HCT116 (cell line): Measurements from ENCODE around the gene LY6G6D. TPM values are rescaled to one million over a fixed set of nuclear protein-coding genes. Genes with fewer than 3 reads are reported as not detected.

Source experiments
- ATAC-seq: fragments of 200-7000 bp; cut with Tn5 transposase; 2 replicates; pipeline ENCODE4 v1.9.1; 2020; ENCODE audit warnings: mild to moderate bottlenecking, moderate library complexity
- BruUV-seq: library from RNA; stranded (reverse); fragments of 400-500 nt; replicated peaks from 2 replicates; lab custom pipeline; 2021; lab: Mats Ljungman, UMichigan
- CTCF ChIA-PET: fragments of 300-600 bp; sonication (Branson Sonifier 250); formaldehyde crosslinking; loops from one replicate; lab custom pipeline; 2021; ENCODE audit warnings: antibody characterized with exemption; lab: Charles Lee
- POLR2A ChIA-PET: fragments of 300-600, 350-600 bp; sonication (Branson Sonifier 250); formaldehyde crosslinking; loops from one replicate; lab custom pipeline; 2021; ENCODE audit warnings: antibody characterized with exemption; lab: Charles Lee
- RAD21 ChIA-PET, 2 experiments: fragments of 300-600 bp; sonication (Branson Sonifier 250); formaldehyde crosslinking; loops; one replicate each; lab custom pipeline; 2023; ENCODE audit warnings: low total read pairs in 2 of 2; ENCODE audit not compliant: uncharacterized antibody in 2 of 2, unreplicated experiment in 2 of 2, low non-redundant PET in 1 of 2; lab: Charles Lee
- DNase-seq: peaks from one replicate; pipeline ENCODE4 v3.0.0-alpha.2; 2010; ENCODE audit warnings: low read depth, low spot score
- H2AFZ ChIP-seq: fragments of 200-600 bp; shearing (Covaris generic), sonication (generic); 2 replicates; pipeline ENCODE4 v1.6.1; 2017; ENCODE audit warnings: low read depth, mixed run types, mixed read lengths, antibody characterized with exemption, low read length; ENCODE audit not compliant: poor library complexity, severe bottlenecking
- H3K27ac ChIP-seq: 2 replicates; pipeline ENCODE4 v1.5.1; 2012; ENCODE audit warnings: low read depth, low read length
- H3K27me3 ChIP-seq: fragments of 200-600 bp; sonication (generic); 2 replicates; pipeline ENCODE4 v1.6.1; 2016; ENCODE audit warnings: mixed run types, low read length, mixed read lengths; ENCODE audit not compliant: insufficient read depth
- H3K36me3 ChIP-seq, 2 experiments: fragments of 200-500 bp in 1 of 2; fragments of 200-600 bp in 1 of 2; sonication (Bioruptor generic) in 1 of 2; sonication (generic) in 1 of 2; 2 replicates each; pipeline versions ENCODE4 v1.5.1 to v1.6.1; 2014 to 2016; ENCODE audit warnings: low read length in 2 of 2, inconsistent platforms in 1 of 2, mixed read lengths in 1 of 2, mixed run types in 1 of 2; ENCODE audit not compliant: insufficient read depth in 2 of 2, control insufficient read depth in 1 of 2
- H3K4me1 ChIP-seq, 2 experiments: fragments of 200-600 bp in 1 of 2; sonication (generic) in 1 of 2; 2 replicates each; pipeline versions ENCODE4 v1.5.1 to v1.6.1; 2012 to 2017; ENCODE audit warnings: low read length in 2 of 2, inconsistent platforms in 1 of 2, mild to moderate bottlenecking in 1 of 2, mixed read lengths in 1 of 2, mixed run types in 1 of 2, moderate library complexity in 1 of 2; ENCODE audit not compliant: insufficient read depth in 2 of 2, control insufficient read depth in 1 of 2
- H3K4me2 ChIP-seq: fragments of 200-600 bp; sonication (generic); 2 replicates; pipeline ENCODE4 v1.6.1; 2017; ENCODE audit warnings: mixed run types, low read length, mixed read lengths
- H3K4me3 ChIP-seq, 2 experiments: fragments of 200-600 bp in 1 of 2; sonication (generic) in 1 of 2; replicated peaks in 1 of 2; 2 replicates each; pipeline ENCODE4 v1.5.1; 2011 to 2016; ENCODE audit warnings: low read length in 2 of 2, control low read depth in 1 of 2, low read depth in 1 of 2, mild to moderate bottlenecking in 1 of 2, mixed read lengths in 1 of 2, mixed run types in 1 of 2
- H3K79me2 ChIP-seq: fragments of 200-600 bp; sonication (generic); 2 replicates; pipeline ENCODE4 v1.6.1; 2017; ENCODE audit warnings: mild to moderate bottlenecking, mixed run types, low read length, moderate library complexity, mixed read lengths; ENCODE audit not compliant: insufficient read depth
- H3K9ac ChIP-seq: fragments of 200-600 bp; sonication (generic); 2 replicates; pipeline ENCODE4 v1.6.1; 2016; ENCODE audit warnings: low read length, mixed read lengths
- H3K9me2 ChIP-seq: fragments of 200-600 bp; sonication (generic), shearing (Covaris generic); 2 replicates; pipeline ENCODE4 v1.6.1; 2017; ENCODE audit warnings: mixed run types, mild to moderate bottlenecking, moderate library complexity; ENCODE audit not compliant: insufficient read depth
- H3K9me3 ChIP-seq, 2 experiments: fragments of 200-500 bp in 1 of 2; fragments of 200-600 bp in 1 of 2; sonication (Bioruptor generic) in 1 of 2; sonication (generic) in 1 of 2; 2 replicates each; pipeline ENCODE4 v1.6.1; 2014 to 2017; ENCODE audit warnings: low read length in 2 of 2, mixed read lengths in 2 of 2, inconsistent platforms in 1 of 2, low read depth in 1 of 2, mild to moderate bottlenecking in 1 of 2, mixed run types in 1 of 2, moderate library complexity in 1 of 2; ENCODE audit not compliant: control insufficient read depth in 1 of 2, insufficient read depth in 1 of 2
- H4K20me1 ChIP-seq: fragments of 200-600 bp; sonication (generic), shearing (Covaris generic); 2 replicates; pipeline ENCODE4 v1.6.1; 2017; ENCODE audit warnings: mixed run types, mild to moderate bottlenecking, moderate library complexity; ENCODE audit not compliant: insufficient read depth
- CEBPB ChIP-seq: IDR thresholded peaks from 2 replicates; pipeline ENCODE4 v1.6.1; 2012; ENCODE audit warnings: low read depth
- CTCF ChIP-seq, 3 experiments: fragments of 200-600 bp in 1 of 3; sonication (generic) in 1 of 3; IDR thresholded peaks in 2 of 3; conservative IDR thresholded peaks in 1 of 3; 2 replicates each; pipeline ENCODE4 v1.5.1; 2012 to 2017; ENCODE audit warnings: low read depth in 2 of 3, low read length in 2 of 3, antibody characterized with exemption in 1 of 3, borderline replicate concordance in 1 of 3, control low read depth in 1 of 3, mild to moderate bottlenecking in 1 of 3, mixed read lengths in 1 of 3, mixed run types in 1 of 3, moderate library complexity in 1 of 3; ENCODE audit not compliant: insufficient read depth in 1 of 3
- EZH2 ChIP-seq: fragments of 200-600 bp; sonication (generic); IDR thresholded peaks from 2 replicates; pipeline ENCODE4 v1.6.1; 2017; ENCODE audit warnings: antibody characterized with exemption, mixed run types
- RAD21 ChIP-seq: IDR thresholded peaks from 2 replicates; pipeline ENCODE4 v1.6.1; 2012; ENCODE audit warnings: low read depth, mild to moderate bottlenecking
- REST ChIP-seq: IDR thresholded peaks from 2 replicates; pipeline ENCODE4 v1.6.1; 2012; ENCODE audit warnings: low read depth
- SIN3A ChIP-seq: IDR thresholded peaks from 2 replicates; pipeline ENCODE4 v1.6.1; 2012; ENCODE audit warnings: low read depth
- SRF ChIP-seq: IDR thresholded peaks from 2 replicates; pipeline ENCODE4 v1.6.1; 2012; ENCODE audit warnings: low read depth
- YY1 ChIP-seq: IDR thresholded peaks from 2 replicates; pipeline ENCODE4 v1.6.1; 2011; ENCODE audit warnings: low read length, low read depth, moderate library complexity, mild to moderate bottlenecking; ENCODE audit not compliant: insufficient replicate concordance; ENCODE audit errors: extremely low read depth
- ZFX ChIP-seq: fragments of 450-650 bp; IDR thresholded peaks from 2 replicates; pipeline ENCODE4 v1.6.1; 2017
- intact Hi-C: fragments of 100-400 bp; cut with micrococcal nuclease; formaldehyde crosslinking; loops from 2 replicates; pipeline ENCODE4 v1.10.0; 2022
- total RNA-seq: library from RNA; stranded (reverse); gene quantifications from one replicate; pipeline ENCODE4 v1.2.1, GENCODE V29; 2021; ENCODE audit not compliant: unreplicated experiment
- TF ChIP-seq, protein P1 (sequence below): IDR thresholded peaks from 2 replicates; pipeline ENCODE4 v1.6.1; 2012
- TF ChIP-seq, protein P2 (sequence below): IDR thresholded peaks from 2 replicates; pipeline ENCODE4 v1.6.1; 2011; ENCODE audit warnings: mild to moderate bottlenecking, low read length, moderate library complexity; ENCODE audit not compliant: insufficient replicate concordance; ENCODE audit errors: extremely low read depth

The LY6G6D gene
- total RNA-seq, 1 experiment from 2014 or later, result not detected

DNA sequence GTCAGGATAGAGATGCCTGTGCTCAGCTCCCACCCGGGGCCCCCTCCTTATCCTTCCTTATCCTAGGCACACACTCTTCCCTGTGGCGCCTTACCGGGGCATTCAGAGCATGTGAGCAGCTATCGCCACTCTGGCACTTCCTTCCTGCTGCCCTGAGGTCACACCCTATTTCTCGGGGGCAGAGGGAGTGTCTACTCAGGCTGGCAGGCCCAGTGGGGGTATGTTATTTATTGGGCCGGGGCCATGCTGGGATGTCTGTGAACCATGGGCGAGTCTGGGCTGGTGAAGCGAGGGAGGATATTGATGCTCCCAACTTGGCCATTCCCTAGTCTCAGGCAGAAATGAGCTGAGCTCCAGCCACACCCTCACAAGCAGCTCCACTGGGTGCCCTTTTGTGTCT lies 3.9 kb upstream of the LY6G6D start:
- Histone ChIP-seq H3K27me3 (no peaks in the 10 kb centered on the region), H3K27ac (no peak overlapping the region), H3K9ac (no peak overlapping the region), H3K4me2 (peak overlapping the region; percentile 31; the same call in 1 of the 2 replicates), H3K9me3 (no peaks in the 10 kb centered on the region), H2AFZ (no peak overlapping the region), H3K79me2 (no peaks in the 10 kb centered on the region), H3K4me3 (no peak overlapping the region), H3K9me2 (no peaks in the 10 kb centered on the region), H3K36me3 (no peaks in the 10 kb centered on the region), H3K4me1 (peaks cover 13 to 24% of the 10 kb centered on the region in 2 experiments; a peak in 3 of 4 replicates), H4K20me1 (no peaks in the 10 kb centered on the region)
- ATAC-seq, result no peak
- RAD21 ChIA-PET, result interaction anchor here in 1 of 2 experiments (0.7 kb wide), 1 partner anchor 18 kb away, joined by 3 read pairs; no protein-coding TSS in a partner anchor
- TF ChIP-seq EZH2 (no peak), REST (no peak), SIN3A (no peak)
- no TSS peak for BruUV-seq
- POLR2A ChIA-PET, result interaction anchor here (0.6 kb wide), 1 partner anchor 1461 kb away, joined by 3 read pairs; no protein-coding TSS in a partner anchor
- CTCF ChIA-PET, result interaction anchor here (1.4 kb wide), 1 partner anchor 58 kb away, joined by 3 read pairs; no protein-coding TSS in a partner anchor
- DNase-seq, result no peak
- intact Hi-C loops, result no loop called here

GRCh38 chr6:31712296-31712695 lies 2.9 kb upstream of the LY6G6D start:
- DNase-seq (no peak), ATAC-seq (peak; percentile 70)
- Histone ChIP-seq H3K9me3 (no peaks in the 10 kb centered on the region), H3K4me1 (peaks cover 16 to 27% of the 10 kb centered on the region in 2 experiments; a peak in 3 of 4 replicates), H3K79me2 (no peaks in the 10 kb centered on the region), H4K20me1 (no peaks in the 10 kb centered on the region), H3K9me2 (no peaks in the 10 kb centered on the region), H3K9ac (no peak overlapping the region), H3K27ac (no peak overlapping the region), H3K36me3 (no peaks in the 10 kb centered on the region), H3K4me2 (no peak overlapping the region)
- intact Hi-C loops, result no loop called here
- no TSS peak for BruUV-seq
- RAD21 ChIA-PET, result no interaction called here
- TF ChIP-seq CEBPB (no peak), RAD21 (peak; percentile 60), EZH2 (no peak), SRF (no peak), YY1 (no peak), ZFX (no peak), CTCF (IDR thresholded peaks at IDR 0.05 in 2 of 3, conservative IDR thresholded peaks at IDR 0.05 in 1 of 3; ENCODE audit: borderline replicate concordance in 1 of 3, insufficient read depth in 1 of 3, low read depth in 2 of 3, low read length in 2 of 3) (peak in 2 of 3 experiments; percentile 22 to 38; a peak in 4 of 6 replicates)
- TF ChIP-seq, protein P1, sequence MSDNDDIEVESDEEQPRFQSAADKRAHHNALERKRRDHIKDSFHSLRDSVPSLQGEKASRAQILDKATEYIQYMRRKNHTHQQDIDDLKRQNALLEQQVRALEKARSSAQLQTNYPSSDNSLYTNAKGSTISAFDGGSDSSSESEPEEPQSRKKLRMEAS, result no peak
- TF ChIP-seq, protein P2, sequence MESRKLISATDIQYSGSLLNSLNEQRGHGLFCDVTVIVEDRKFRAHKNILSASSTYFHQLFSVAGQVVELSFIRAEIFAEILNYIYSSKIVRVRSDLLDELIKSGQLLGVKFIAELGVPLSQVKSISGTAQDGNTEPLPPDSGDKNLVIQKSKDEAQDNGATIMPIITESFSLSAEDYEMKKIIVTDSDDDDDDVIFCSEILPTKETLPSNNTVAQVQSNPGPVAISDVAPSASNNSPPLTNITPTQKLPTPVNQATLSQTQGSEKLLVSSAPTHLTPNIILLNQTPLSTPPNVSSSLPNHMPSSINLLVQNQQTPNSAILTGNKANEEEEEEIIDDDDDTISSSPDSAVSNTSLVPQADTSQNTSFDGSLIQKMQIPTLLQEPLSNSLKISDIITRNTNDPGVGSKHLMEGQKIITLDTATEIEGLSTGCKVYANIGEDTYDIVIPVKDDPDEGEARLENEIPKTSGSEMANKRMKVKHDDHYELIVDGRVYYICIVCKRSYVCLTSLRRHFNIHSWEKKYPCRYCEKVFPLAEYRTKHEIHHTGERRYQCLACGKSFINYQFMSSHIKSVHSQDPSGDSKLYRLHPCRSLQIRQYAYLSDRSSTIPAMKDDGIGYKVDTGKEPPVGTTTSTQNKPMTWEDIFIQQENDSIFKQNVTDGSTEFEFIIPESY, result no peak
- TF ChIP-seq, all 23 proteins: peak for 2
- ChIA-PET CTCF (interaction anchor here (1.0 to 1.5 kb wide), 4 partner anchors 9 to 118 kb away, joined by 3 to 4 read pairs (median 3); partner anchors contain the start of genes ABHD16A and CLIC1), POLR2A (interaction anchor here (1.1 kb wide), 1 partner anchor 115 kb away, joined by 3 read pairs; the partner anchor contains the start of gene HSPA1B)
- H3K27me3 ChIP-seq, result no peaks in the 10 kb centered on the region
- H3K4me3 ChIP-seq, result no peak overlapping the region
- H2AFZ ChIP-seq, result no peak overlapping the region
